NK-92 (cell line): Measurements from ENCODE around the gene COL4A4.

Experiments used
- DNase-seq: peaks from one replicate; lab custom pipeline; 2025; ENCODE audit not compliant: unreplicated experiment; lab: John Stamatoyannopoulos, UW

COL4A4 gene

GRCh38 chr2:227033471-227034148 lies 130.4 kb downstream of the COL4A4 start:
- DNase-seq = no peak

DNA sequence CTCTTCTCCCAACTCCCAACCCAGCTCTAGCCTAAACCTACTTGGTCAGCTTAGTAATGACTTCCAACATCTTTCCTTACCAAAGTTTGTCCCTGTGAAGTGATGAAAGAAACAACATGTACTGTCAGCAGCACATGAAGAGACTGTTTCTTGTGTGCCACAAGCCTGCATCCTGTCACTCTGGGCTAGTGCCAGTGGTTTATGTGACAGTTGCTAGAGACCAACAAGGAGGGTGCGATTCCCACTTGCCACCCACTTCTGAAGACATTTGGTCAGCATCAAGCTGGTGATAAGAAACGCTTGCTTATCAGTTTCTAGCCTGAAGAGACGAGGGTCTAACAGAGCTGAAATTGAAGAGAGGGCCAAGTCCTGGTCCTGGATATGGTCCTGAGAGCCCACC lies 132.6 kb downstream of the COL4A4 start:
- DNase-seq = no peak

DNA sequence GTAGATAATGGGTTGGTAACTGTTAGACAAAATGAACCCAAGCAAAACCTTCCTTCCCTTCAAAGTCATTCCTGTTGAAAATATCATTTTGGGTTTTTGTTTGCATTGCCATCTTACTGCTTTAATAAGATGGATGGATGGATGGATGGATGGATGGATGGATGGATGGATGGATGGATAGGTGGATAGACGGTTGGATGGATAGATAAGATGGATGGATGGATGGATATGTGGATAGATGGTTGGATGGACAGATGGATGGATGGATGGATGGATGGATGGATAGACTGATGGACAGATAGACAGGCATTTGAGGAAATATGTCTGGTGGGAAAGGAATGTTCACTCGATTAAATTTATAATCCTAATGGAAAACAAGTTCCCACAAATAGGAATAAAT lies 133.2 kb downstream of the COL4A4 start:
- no peak for DNase-seq

DNA sequence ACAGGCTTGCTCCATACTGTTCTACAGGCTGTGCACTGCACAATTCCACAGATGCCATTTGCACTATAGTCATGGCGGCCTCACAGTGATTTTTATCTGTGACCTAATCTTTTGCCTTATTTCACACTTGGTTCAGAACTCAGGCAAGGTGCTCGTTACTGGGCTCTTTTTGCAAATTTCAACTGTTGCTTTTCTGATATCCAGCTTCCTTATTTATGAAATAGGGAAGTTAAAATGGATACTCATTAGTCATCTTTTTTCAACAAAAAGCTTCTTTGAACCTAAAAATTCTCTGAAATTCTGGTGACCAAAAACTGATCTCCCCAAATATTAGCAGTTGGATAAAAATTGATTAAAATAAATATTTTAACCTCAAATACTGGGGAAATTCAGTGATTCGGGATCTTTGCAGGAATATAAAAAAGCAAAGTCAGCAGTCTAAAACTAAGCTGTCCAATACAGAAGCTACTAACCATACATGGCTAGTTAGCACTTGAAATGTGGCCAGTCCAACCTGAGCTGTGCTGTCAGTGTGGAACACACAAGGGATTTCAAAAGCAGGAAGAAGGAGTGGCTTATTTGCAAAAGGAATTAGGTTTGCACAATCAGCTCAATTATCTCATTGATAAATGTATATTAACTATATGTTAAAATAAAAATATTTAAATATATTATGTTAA lies 134.4 kb downstream of the COL4A4 start:
- no peak for DNase-seq

GRCh38 chr2:227025510-227025909 lies 138.5 kb downstream of the COL4A4 start:
- DNase-seq = no peak

- DNase-seq = no peak
Observed at GRCh38 chr2:227022608-227023007, 141.4 kb downstream of the COL4A4 start.

DNA sequence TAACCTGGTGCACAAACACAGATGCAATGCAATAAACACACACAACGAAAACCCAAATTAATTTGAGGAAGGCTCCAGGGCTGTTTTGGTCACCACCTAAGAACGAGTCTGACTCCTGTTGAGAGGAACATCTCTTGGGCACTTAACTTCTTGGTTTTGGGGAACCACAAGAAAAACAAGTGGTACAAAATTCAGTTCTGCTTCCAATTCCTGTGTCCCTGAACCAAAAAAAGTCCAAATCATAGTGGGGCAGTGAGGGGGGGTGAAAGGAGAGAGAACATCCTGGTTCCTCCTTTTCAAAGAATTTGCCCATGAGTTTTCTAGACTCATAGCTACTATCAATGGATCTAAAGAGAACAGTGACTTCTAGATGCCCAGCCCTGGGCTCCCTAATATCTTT lies 143.6 kb downstream of the COL4A4 start:
- DNase-seq = no peak

DNA sequence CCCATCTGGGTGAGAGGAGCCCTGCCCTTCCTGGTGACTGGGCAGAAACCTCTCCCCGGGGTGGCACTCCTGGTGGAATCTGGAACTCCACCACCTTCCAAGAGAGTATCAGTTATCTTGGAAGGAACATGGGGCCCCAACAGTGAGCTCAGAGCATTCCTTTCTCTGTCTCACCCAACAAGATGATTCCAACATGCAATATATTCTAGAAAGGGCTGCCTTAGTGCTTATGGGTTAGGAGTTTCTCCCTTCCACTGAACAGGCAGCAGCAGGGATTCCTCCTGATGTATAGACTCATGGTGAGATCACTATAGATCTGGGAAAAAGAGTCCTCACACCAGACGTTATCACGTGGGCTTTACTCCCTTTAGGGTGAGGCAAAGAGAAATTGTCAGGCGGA lies 147.1 kb downstream of the COL4A4 start:
- no peak for DNase-seq

DNA sequence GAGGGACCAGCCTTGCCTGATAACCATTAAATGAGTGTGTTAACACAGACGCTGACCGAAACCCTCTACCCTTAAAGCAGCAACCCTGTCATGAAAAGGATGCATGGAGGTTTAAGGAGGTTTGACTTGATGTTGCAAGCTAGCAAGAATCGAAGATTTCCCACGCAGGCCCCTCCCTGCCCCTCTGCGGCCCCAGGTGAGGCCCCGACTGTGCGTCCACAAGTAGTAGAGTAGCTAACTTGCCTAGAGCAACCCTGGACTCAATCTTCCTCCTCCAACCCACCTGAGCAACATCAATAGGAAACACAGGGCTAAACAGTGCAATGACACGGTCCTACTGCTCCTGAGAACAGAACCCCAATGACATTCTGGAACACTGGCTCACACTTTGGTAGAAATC lies 150.1 kb downstream of the COL4A4 start:
- DNase-seq = no peak

GRCh38 chr2:227013330-227013729 lies 150.7 kb downstream of the COL4A4 start:
- DNase-seq = no peak

DNA sequence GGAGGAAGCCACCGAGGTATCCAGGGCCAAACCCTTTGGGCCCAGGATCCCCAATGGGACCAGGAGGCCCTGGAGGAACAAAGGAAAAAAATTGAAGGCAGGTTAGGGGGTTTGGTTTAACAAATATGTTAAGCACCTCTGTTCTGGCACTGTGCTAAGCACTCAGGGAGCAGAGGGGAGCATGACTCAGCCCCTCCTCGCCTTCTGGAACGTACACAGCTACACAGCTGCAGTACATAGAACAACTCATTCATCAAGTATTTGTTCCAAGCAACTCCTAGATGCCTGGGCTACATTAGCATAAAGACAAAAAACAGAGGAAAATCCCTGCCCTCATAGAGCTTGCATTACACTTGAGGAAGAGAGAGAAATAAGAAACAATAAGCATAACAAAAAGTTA lies 153.6 kb downstream of the COL4A4 start:
- no peak for DNase-seq

- DNase-seq = no peak
Observed at GRCh38 chr2:227007940-227008339, 156.1 kb downstream of the COL4A4 start.

DNA sequence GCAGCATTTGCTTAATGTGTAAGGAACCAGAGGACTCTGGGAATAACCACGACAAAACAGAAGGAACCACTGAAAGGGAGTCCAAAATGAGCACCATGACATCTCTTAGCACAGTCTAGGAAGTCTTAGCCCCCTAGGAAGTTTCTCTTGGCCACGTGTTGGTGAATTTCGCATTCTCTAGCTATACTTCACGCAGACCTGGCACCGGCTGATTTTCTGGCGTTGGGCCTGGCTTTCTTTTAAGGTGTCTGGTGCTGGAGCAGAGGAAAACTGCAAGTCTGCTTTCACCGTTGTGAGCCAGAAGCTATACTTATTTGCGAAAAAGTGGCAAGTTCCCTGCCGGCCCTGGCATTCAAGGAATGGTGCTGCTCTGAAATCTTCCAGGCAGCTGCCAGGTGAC lies 156.9 kb downstream of the COL4A4 start:
- DNase-seq = no peak

- DNase-seq = no peak
Observed at GRCh38 chr2:227006189-227006897, 157.7 kb downstream of the COL4A4 start.

- no peak for DNase-seq
Observed at GRCh38 chr2:227004482-227004881, 159.5 kb downstream of the COL4A4 start.

GRCh38 chr2:227000123-227000522 lies 163.9 kb downstream of the COL4A4 start:
- DNase-seq = no peak

DNA sequence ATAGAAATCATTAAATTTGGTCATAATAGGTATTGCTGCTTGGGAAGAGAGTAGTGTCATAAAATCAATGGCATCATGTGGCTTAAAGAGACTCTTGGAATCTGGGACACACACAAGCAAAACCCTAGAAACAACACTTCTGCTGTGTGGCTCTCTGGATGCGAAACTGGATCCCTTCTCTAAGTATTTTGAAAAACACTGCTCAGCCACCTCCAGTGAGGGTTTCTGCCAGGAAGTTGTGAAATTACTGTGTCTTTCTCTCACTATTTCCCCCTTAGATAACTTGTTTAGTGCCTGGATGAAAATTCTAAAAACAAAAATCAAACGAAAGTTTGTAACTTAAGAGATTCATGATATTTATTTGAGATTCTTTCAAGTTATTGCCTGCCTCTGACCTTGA lies 164.3 kb downstream of the COL4A4 start:
- no peak for DNase-seq

GRCh38 chr2:226995625-226996041 lies 168.4 kb downstream of the COL4A4 start:
- no peak for DNase-seq

GRCh38 chr2:226994775-226995174 lies 169.2 kb downstream of the COL4A4 start:
- no peak for DNase-seq

DNA sequence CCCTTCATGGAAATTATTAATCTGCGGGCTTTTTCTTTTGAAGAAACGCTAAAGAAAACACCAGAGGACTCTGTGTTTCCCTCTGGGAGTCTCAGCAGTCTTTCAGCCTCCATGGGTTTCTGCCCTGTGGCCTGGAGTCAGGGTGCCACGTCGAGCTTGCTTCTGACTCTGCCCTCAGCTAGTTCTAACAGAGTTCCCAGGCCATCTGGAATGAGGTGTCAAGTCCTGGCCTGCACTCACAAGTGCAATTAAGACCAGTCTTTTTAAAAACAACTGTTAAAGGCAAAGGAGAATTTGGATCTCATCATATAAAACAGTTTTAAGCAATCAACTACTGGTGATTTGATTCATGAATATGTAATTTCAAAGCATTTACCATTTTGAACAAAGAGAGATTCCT lies 170.8 kb downstream of the COL4A4 start:
- no peak for DNase-seq

GRCh38 chr2:226991663-226992062 lies 172.3 kb downstream of the COL4A4 start:
- DNase-seq = no peak

DNA sequence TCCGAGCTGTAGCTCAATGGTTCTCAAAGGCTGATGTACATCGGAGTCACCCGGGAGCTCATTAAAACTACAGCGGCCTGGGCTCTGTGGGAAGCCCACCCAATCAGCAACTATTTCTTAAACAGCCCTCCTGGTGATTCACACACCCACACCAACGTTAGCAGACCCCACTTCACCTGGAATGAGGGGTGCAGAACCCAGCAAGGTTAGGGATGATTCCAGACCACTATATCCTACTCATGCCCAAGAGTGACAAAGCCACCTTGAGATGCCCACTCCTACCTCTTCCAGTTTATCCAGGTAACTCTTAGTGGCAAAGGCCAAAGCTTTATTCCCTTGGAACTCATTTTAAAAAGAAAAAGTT lies 178.4 kb downstream of the COL4A4 start:
- no peak for DNase-seq
